SK-N-SH treated with all-trans-retinoic acid at 6 μM for 48 hours (cell line): Measurements from ENCODE around the gene CLK4.

ENCODE experiments used
- ATAC-seq: fragments of 200-7000 bp; cut with Tn5 transposase; 3 replicates; pipeline ENCODE4 v1.9.1; 2020; ENCODE audit warnings: mild to moderate bottlenecking, moderate library complexity
- ARNTL ChIP-seq: fragments of 450-650 bp; formaldehyde crosslinking; IDR thresholded peaks from 2 replicates; pipeline ENCODE4 v1.5.0; 2020; ENCODE audit warnings: low read depth, mild to moderate bottlenecking, moderate library complexity, borderline replicate concordance
- BACH2 ChIP-seq: fragments of 250-450 bp; sonication (Bioruptor Pico); IDR thresholded peaks from 2 replicates; pipeline ENCODE4 v1.9.0; 2021; ENCODE audit warnings: mild to moderate bottlenecking, borderline replicate concordance
- CSDC2 ChIP-seq: fragments of 250-450 bp; sonication (Bioruptor Pico); IDR thresholded peaks from 2 replicates; pipeline ENCODE4 v1.5.0; 2020; ENCODE audit warnings: mild to moderate bottlenecking, moderate library complexity
- ESRRG ChIP-seq: fragments of 250-450 bp; sonication (Bioruptor Pico); IDR thresholded peaks from 2 replicates; pipeline ENCODE4 v1.6.1; 2021; ENCODE audit warnings: mild to moderate bottlenecking
- GLIS3 ChIP-seq: fragments of 250-450 bp; sonication (Bioruptor Pico); IDR thresholded peaks from 2 replicates; pipeline ENCODE4 v1.5.0; 2020; ENCODE audit warnings: mild to moderate bottlenecking, moderate library complexity
- OSR1 ChIP-seq: fragments of 250-450 bp; sonication (Bioruptor Pico); IDR thresholded peaks from 2 replicates; pipeline ENCODE4 v1.8.0; 2022; ENCODE audit warnings: moderate library complexity, mild to moderate bottlenecking, inconsistent platforms
- RARB ChIP-seq: fragments of 250-450 bp; sonication (Bioruptor Pico); IDR thresholded peaks from 2 replicates; pipeline ENCODE4 v1.8.0; 2021; ENCODE audit warnings: mild to moderate bottlenecking, moderate library complexity
- SNAI2 ChIP-seq: fragments of 250-450 bp; sonication (Bioruptor Pico); IDR thresholded peaks from 2 replicates; pipeline ENCODE4 v1.5.0; 2020; ENCODE audit warnings: mild to moderate bottlenecking, moderate library complexity
- TCF4 ChIP-seq: fragments of 250-450 bp; sonication (Bioruptor Pico); IDR thresholded peaks from 2 replicates; pipeline ENCODE4 v1.8.0; 2021; ENCODE audit warnings: mild to moderate bottlenecking, moderate library complexity, borderline replicate concordance
- TOX ChIP-seq: fragments of 250-450 bp; sonication (Bioruptor Pico); IDR thresholded peaks from 2 replicates; pipeline ENCODE4 v1.8.0; 2021; ENCODE audit warnings: mild to moderate bottlenecking, moderate library complexity, borderline replicate concordance
- ZC3H10 ChIP-seq: fragments of 250-450 bp; sonication (Bioruptor Pico); IDR thresholded peaks from 2 replicates; pipeline ENCODE4 v1.5.1; 2021; ENCODE audit warnings: mild to moderate bottlenecking, moderate library complexity
- ZFP3 ChIP-seq: fragments of 250-450 bp; sonication (Bioruptor Pico); IDR thresholded peaks from 2 replicates; pipeline ENCODE4 v1.5.0; 2020; ENCODE audit warnings: mild to moderate bottlenecking, moderate library complexity
- ZFP30 ChIP-seq: fragments of 450-650 bp; formaldehyde crosslinking; IDR thresholded peaks from 2 replicates; pipeline ENCODE4 v1.5.0; 2022; ENCODE audit warnings: mild to moderate bottlenecking, moderate library complexity
- ZNF70 ChIP-seq: fragments of 450-650 bp; formaldehyde crosslinking; IDR thresholded peaks from 2 replicates; pipeline ENCODE4 v1.5.0; 2020; ENCODE audit warnings: mild to moderate bottlenecking, moderate library complexity
- ZNF8 ChIP-seq: fragments of 450-650 bp; formaldehyde crosslinking; IDR thresholded peaks from 2 replicates; pipeline ENCODE4 v1.5.0; 2020; ENCODE audit warnings: mild to moderate bottlenecking, moderate library complexity
- TF ChIP-seq, protein P1 (sequence below): fragments of 250-450 bp; sonication (Bioruptor Pico); IDR thresholded peaks from 2 replicates; pipeline ENCODE4 v1.5.1; 2020; ENCODE audit warnings: low read depth, mild to moderate bottlenecking, moderate library complexity
- TF ChIP-seq, protein P2 (sequence below): fragments of 250-450 bp; sonication (Bioruptor Pico); IDR thresholded peaks from 2 replicates; pipeline ENCODE4 v1.8.0; 2020; ENCODE audit warnings: mild to moderate bottlenecking, moderate library complexity, borderline replicate concordance
- TF ChIP-seq, protein P3 (sequence below): fragments of 250-450 bp; sonication (Bioruptor Pico); IDR thresholded peaks from 2 replicates; pipeline ENCODE4 v1.8.0; 2021; ENCODE audit warnings: low read depth, mild to moderate bottlenecking, moderate library complexity, borderline replicate concordance
- TF ChIP-seq, protein P4 (sequence below): fragments of 250-450 bp; sonication (Bioruptor Pico); IDR thresholded peaks from 2 replicates; pipeline ENCODE4 v1.5.0; 2020; ENCODE audit warnings: mild to moderate bottlenecking, moderate library complexity
- TF ChIP-seq, protein P5 (sequence below): fragments of 250-450 bp; sonication (Bioruptor Pico); IDR thresholded peaks from 2 replicates; pipeline ENCODE4 v1.5.1; 2021; ENCODE audit warnings: mild to moderate bottlenecking, moderate library complexity

The CLK4 gene

DNA sequence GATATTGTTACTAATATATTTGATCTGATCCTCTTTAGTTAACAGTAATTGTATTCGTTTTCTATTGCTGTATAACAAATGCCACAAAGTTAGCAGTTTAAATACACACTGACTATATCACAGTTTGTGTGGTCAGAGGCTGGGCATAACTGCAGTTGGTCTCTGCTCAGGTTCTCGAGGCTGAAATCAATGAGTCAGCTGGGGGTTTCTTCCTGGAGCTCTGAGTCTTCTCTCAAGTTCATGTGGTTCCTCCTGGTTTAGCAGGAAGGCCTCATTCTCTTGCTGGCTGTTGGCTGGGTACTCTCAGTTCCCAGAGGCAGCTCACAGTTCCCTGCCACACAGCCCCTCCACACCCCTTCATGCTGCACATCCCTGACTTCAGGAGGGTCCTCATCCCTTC, 57.4 kb downstream of the CLK4 start (continued):
- TF ChIP-seq, protein P1, sequence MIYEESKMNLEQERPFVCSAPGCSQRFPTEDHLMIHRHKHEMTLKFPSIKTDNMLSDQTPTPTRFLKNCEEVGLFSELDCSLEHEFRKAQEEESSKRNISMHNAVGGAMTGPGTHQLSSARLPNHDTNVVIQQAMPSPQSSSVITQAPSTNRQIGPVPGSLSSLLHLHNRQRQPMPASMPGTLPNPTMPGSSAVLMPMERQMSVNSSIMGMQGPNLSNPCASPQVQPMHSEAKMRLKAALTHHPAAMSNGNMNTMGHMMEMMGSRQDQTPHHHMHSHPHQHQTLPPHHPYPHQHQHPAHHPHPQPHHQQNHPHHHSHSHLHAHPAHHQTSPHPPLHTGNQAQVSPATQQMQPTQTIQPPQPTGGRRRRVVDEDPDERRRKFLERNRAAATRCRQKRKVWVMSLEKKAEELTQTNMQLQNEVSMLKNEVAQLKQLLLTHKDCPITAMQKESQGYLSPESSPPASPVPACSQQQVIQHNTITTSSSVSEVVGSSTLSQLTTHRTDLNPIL (CRISPR knock-in tag): no peak
- no peak for TF ChIP-seq TOX (CRISPR knock-in tag)
- TF ChIP-seq ESRRG (CRISPR knock-in tag): no peak
- TF ChIP-seq, protein P2, sequence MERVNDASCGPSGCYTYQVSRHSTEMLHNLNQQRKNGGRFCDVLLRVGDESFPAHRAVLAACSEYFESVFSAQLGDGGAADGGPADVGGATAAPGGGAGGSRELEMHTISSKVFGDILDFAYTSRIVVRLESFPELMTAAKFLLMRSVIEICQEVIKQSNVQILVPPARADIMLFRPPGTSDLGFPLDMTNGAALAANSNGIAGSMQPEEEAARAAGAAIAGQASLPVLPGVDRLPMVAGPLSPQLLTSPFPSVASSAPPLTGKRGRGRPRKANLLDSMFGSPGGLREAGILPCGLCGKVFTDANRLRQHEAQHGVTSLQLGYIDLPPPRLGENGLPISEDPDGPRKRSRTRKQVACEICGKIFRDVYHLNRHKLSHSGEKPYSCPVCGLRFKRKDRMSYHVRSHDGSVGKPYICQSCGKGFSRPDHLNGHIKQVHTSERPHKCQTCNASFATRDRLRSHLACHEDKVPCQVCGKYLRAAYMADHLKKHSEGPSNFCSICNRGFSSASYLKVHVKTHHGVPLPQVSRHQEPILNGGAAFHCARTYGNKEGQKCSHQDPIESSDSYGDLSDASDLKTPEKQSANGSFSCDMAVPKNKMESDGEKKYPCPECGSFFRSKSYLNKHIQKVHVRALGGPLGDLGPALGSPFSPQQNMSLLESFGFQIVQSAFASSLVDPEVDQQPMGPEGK: no peak
- TF ChIP-seq, protein P3, sequence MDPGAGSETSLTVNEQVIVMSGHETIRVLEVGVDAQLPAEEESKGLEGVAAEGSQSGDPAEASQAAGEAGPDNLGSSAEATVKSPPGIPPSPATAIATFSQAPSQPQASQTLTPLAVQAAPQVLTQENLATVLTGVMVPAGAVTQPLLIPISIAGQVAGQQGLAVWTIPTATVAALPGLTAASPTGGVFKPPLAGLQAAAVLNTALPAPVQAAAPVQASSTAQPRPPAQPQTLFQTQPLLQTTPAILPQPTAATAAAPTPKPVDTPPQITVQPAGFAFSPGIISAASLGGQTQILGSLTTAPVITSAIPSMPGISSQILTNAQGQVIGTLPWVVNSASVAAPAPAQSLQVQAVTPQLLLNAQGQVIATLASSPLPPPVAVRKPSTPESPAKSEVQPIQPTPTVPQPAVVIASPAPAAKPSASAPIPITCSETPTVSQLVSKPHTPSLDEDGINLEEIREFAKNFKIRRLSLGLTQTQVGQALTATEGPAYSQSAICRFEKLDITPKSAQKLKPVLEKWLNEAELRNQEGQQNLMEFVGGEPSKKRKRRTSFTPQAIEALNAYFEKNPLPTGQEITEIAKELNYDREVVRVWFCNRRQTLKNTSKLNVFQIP: no peak
- TF ChIP-seq ARNTL (CRISPR knock-in tag): no peak

DNA sequence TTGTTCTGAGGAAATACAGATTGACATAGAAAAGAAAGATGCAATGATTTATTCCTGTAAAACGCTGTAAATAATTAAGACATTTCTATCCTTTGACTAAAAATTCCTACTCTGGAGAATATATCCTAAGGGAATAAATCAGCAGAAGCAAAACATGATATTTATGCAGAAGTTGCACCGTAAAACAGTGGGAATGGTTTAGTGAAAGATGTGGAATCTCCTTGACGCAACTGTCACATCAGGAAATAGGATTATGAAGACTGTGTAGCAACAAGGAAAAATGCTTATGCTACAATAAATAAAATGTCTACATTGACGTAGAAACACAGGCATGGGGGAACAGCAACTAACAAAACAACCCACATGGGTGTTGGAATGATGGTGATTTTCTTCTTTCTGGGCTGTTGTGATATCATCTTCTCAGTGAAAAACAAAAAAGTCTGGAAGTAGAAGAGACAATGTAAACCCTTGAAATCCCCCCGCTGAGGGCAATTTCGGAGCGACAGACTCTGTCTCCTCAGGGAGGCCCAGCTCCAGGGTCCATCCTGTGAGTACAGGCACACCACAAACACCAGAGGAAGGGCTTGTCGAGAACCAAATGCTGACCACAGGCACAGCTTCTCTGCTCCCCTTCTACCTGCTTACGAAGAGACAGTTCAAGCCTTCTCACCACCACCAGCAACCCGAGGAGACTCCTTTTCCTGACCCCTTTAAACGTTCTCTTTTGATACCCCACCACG, 61.9 kb downstream of the CLK4 start:
- TF ChIP-seq ZC3H10 (CRISPR knock-in tag) (no peak), RARB (CRISPR knock-in tag) (no peak), OSR1 (CRISPR knock-in tag) (no peak), BACH2 (CRISPR knock-in tag) (no peak), ZNF70 (CRISPR knock-in tag) (no peak), GLIS3 (CRISPR knock-in tag) (no peak)
- no peak for ATAC-seq

DNA sequence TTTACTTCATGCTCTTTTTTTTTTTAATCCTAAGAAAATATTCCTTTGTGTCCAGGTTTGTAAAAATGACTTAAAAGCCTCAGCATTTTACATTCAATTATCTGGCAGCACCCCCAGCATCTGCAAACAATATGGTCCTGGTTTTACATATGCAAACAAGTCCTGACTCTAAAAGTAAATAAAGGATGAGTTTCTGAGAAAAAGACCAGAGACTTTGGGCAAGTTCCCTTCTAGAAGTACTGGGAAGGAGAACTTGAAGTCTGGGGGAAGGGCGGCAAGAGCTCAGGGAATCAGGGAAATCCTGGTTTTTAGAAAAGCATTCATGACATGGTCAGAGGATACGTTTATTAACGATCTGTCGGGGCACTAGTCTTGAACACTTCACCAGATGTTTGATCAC, 62.5 kb downstream of the CLK4 start:
- TF ChIP-seq, protein P3: no peak
- TF ChIP-seq, protein P4, sequence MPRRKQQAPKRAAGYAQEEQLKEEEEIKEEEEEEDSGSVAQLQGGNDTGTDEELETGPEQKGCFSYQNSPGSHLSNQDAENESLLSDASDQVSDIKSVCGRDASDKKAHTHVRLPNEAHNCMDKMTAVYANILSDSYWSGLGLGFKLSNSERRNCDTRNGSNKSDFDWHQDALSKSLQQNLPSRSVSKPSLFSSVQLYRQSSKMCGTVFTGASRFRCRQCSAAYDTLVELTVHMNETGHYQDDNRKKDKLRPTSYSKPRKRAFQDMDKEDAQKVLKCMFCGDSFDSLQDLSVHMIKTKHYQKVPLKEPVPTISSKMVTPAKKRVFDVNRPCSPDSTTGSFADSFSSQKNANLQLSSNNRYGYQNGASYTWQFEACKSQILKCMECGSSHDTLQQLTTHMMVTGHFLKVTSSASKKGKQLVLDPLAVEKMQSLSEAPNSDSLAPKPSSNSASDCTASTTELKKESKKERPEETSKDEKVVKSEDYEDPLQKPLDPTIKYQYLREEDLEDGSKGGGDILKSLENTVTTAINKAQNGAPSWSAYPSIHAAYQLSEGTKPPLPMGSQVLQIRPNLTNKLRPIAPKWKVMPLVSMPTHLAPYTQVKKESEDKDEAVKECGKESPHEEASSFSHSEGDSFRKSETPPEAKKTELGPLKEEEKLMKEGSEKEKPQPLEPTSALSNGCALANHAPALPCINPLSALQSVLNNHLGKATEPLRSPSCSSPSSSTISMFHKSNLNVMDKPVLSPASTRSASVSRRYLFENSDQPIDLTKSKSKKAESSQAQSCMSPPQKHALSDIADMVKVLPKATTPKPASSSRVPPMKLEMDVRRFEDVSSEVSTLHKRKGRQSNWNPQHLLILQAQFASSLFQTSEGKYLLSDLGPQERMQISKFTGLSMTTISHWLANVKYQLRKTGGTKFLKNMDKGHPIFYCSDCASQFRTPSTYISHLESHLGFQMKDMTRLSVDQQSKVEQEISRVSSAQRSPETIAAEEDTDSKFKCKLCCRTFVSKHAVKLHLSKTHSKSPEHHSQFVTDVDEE (CRISPR knock-in tag): no peak
- TF ChIP-seq TOX (CRISPR knock-in tag) (no peak), ZFP30 (no peak), GLIS3 (CRISPR knock-in tag) (no peak), ZC3H10 (CRISPR knock-in tag) (no peak), ZNF8 (no peak)
- TF ChIP-seq, protein P5, sequence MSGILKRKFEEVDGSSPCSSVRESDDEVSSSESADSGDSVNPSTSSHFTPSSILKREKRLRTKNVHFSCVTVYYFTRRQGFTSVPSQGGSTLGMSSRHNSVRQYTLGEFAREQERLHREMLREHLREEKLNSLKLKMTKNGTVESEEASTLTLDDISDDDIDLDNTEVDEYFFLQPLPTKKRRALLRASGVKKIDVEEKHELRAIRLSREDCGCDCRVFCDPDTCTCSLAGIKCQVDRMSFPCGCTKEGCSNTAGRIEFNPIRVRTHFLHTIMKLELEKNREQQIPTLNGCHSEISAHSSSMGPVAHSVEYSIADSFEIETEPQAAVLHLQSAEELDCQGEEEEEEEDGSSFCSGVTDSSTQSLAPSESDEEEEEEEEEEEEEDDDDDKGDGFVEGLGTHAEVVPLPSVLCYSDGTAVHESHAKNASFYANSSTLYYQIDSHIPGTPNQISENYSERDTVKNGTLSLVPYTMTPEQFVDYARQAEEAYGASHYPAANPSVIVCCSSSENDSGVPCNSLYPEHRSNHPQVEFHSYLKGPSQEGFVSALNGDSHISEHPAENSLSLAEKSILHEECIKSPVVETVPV: no peak
- TF ChIP-seq, all 23 proteins: peak for 0
- no peak for ATAC-seq

DNA sequence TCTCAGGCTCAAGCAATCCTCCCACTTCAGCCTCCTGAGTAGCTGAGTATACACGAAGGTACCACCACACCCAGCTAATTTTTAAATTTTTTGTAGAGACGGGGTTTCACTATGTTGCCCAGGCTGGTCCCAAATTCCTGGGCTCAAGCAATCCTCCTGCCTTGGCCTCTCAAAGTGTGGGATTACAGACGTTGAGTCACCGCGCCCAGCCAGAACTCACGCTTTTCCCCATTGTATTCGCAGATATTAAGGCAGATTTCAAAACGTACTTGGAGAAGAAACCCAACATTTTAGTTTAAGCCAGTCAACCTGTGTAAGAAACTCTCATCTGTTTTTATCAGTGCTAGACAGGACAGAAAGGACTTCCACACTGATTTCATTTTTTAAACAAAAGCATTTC, 63.2 kb downstream of the CLK4 start:
- no peak for TF ChIP-seq SNAI2 (CRISPR knock-in tag)
- TF ChIP-seq ZFP3: no peak
- no peak for TF ChIP-seq TCF4
- no peak for TF ChIP-seq ZNF8
- TF ChIP-seq CSDC2 (CRISPR knock-in tag): no peak
- no peak for TF ChIP-seq ARNTL (CRISPR knock-in tag)
- ATAC-seq: no peak
